Astrocyte (in vitro differentiated cells and primary cell): ENCODE measurements around the gene PAPSS2. TPM values are rescaled to one million over a fixed set of nuclear protein-coding genes. Genes with fewer than 3 reads are reported as not detected.

ENCODE experiments used
- DNase-seq: peaks from one replicate; pipeline ENCODE4 v3.0.0-alpha.2; 2010; ENCODE audit warnings: low read depth
- FAIRE-seq: peaks from 2 replicates; lab custom pipeline; 2011; peaks lifted over from hg19 to GRCh38; lab: Jason Lieb, UNC
- H2AFZ ChIP-seq: 2 replicates; pipeline ENCODE4 v1.6.0; 2012; ENCODE audit warnings: low read depth, low read length, inconsistent platforms
- H3K27ac ChIP-seq: 2 replicates; pipeline ENCODE4 v1.5.1; 2011; ENCODE audit warnings: low read depth, low read length, inconsistent platforms
- H3K27me3 ChIP-seq: 2 replicates; pipeline ENCODE4 v1.6.0; 2011; ENCODE audit warnings: low read length, inconsistent platforms; ENCODE audit not compliant: insufficient read depth
- H3K36me3 ChIP-seq: 2 replicates; pipeline ENCODE4 v1.5.1; 2011; ENCODE audit warnings: low read length, inconsistent platforms; ENCODE audit not compliant: insufficient read depth
- H3K4me1 ChIP-seq: 2 replicates; pipeline ENCODE4 v1.5.1; 2011; ENCODE audit warnings: low read length, inconsistent platforms; ENCODE audit not compliant: insufficient read depth
- H3K4me2 ChIP-seq: 2 replicates; pipeline ENCODE4 v1.6.0; 2012; ENCODE audit warnings: low read length, inconsistent platforms
- H3K4me3 ChIP-seq: 2 replicates; pipeline ENCODE4 v1.5.1; 2011; ENCODE audit warnings: low read depth, mild to moderate bottlenecking, low read length, inconsistent platforms; ENCODE audit not compliant: insufficient read depth
- H3K79me2 ChIP-seq: 2 replicates; pipeline ENCODE4 v1.6.0; 2012; ENCODE audit warnings: mild to moderate bottlenecking, low read length, inconsistent platforms; ENCODE audit not compliant: insufficient read depth
- H3K9ac ChIP-seq: 2 replicates; pipeline ENCODE4 v1.6.0; 2012; ENCODE audit warnings: mild to moderate bottlenecking, low read length, inconsistent platforms
- H3K9me3 ChIP-seq: 2 replicates; pipeline ENCODE4 v1.5.1; 2012; ENCODE audit warnings: low read depth, mild to moderate bottlenecking, low read length, inconsistent platforms; ENCODE audit not compliant: insufficient read depth
- H4K20me1 ChIP-seq: 2 replicates; pipeline ENCODE4 v1.6.0; 2012; ENCODE audit warnings: low read length, inconsistent platforms; ENCODE audit not compliant: insufficient read depth
- H3K27ac Mint-ChIP-seq: one replicate; pipeline ENCODE4 v1.8.0; 2021; ENCODE audit warnings: mild to moderate bottlenecking, mixed read lengths; ENCODE audit not compliant: unreplicated experiment
- H3K27me3 Mint-ChIP-seq: one replicate; pipeline ENCODE4 v1.8.0; 2021; ENCODE audit warnings: low read depth, mixed read lengths; ENCODE audit not compliant: unreplicated experiment
- H3K36me3 Mint-ChIP-seq: one replicate; pipeline ENCODE4 v1.8.0; 2021; ENCODE audit warnings: low read depth, mixed read lengths; ENCODE audit not compliant: unreplicated experiment
- H3K4me1 Mint-ChIP-seq: one replicate; pipeline ENCODE4 v1.8.0; 2021; ENCODE audit warnings: low read depth, mixed read lengths; ENCODE audit not compliant: unreplicated experiment
- H3K4me3 Mint-ChIP-seq: one replicate; pipeline ENCODE4 v1.8.0; 2021; ENCODE audit warnings: mild to moderate bottlenecking, moderate library complexity, mixed read lengths; ENCODE audit not compliant: unreplicated experiment
- H3K9me3 Mint-ChIP-seq: one replicate; pipeline ENCODE4 v1.8.0; 2021; ENCODE audit warnings: mild to moderate bottlenecking, mixed read lengths; ENCODE audit not compliant: unreplicated experiment
- EZH2 ChIP-seq: IDR thresholded peaks from 2 replicates; pipeline ENCODE4 v1.6.1; 2012; ENCODE audit warnings: mild to moderate bottlenecking, low read length, inconsistent platforms; ENCODE audit not compliant: insufficient read depth
- total RNA-seq: library from RNA; stranded (reverse); gene quantifications from 2 replicates; pipeline ENCODE4 v1.2.1, GENCODE V29; 2021
- TF ChIP-seq, protein P1 (sequence below): IDR thresholded peaks from 2 replicates; pipeline ENCODE4 v1.5.1; 2011; ENCODE audit warnings: low read depth, mild to moderate bottlenecking, inconsistent platforms, low read length, moderate library complexity; ENCODE audit not compliant: insufficient read depth

The PAPSS2 gene
- total RNA-seq, 1 donor from 2014 or later: 48.6 TPM

GRCh38 chr10:87706731-87707130 lies 47.1 kb downstream of the PAPSS2 start:
- H3K27ac ChIP-seq: no peak overlapping the region
- peaks cover 19% of the 10 kb centered on the region for H3K36me3 ChIP-seq
- no peak overlapping the region for H3K4me2 ChIP-seq
- H3K79me2 ChIP-seq: peaks cover 3% of the 10 kb centered on the region
- H3K9me3 Mint-ChIP-seq: no peaks in the 10 kb centered on the region
- peaks cover 2% of the 10 kb centered on the region for H3K36me3 Mint-ChIP-seq
- TF ChIP-seq, protein P1, sequence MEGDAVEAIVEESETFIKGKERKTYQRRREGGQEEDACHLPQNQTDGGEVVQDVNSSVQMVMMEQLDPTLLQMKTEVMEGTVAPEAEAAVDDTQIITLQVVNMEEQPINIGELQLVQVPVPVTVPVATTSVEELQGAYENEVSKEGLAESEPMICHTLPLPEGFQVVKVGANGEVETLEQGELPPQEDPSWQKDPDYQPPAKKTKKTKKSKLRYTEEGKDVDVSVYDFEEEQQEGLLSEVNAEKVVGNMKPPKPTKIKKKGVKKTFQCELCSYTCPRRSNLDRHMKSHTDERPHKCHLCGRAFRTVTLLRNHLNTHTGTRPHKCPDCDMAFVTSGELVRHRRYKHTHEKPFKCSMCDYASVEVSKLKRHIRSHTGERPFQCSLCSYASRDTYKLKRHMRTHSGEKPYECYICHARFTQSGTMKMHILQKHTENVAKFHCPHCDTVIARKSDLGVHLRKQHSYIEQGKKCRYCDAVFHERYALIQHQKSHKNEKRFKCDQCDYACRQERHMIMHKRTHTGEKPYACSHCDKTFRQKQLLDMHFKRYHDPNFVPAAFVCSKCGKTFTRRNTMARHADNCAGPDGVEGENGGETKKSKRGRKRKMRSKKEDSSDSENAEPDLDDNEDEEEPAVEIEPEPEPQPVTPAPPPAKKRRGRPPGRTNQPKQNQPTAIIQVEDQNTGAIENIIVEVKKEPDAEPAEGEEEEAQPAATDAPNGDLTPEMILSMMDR: no peak
- no peak overlapping the region for H3K4me3 ChIP-seq
- H3K27me3 Mint-ChIP-seq: no peaks in the 10 kb centered on the region
- H3K4me3 Mint-ChIP-seq: no peak overlapping the region
- H2AFZ ChIP-seq: no peak overlapping the region
- H3K9ac ChIP-seq: no peak overlapping the region
- FAIRE-seq (no peak), DNase-seq (peak; percentile 63)
- no peaks in the 10 kb centered on the region for H3K4me1 Mint-ChIP-seq
- no peaks in the 10 kb centered on the region for H3K9me3 ChIP-seq
- peaks cover 19% of the 10 kb centered on the region for H4K20me1 ChIP-seq
- no peaks in the 10 kb centered on the region for H3K27me3 ChIP-seq
- H3K4me1 ChIP-seq: peaks cover 3% of the 10 kb centered on the region
- H3K27ac Mint-ChIP-seq: no peak overlapping the region

DNA sequence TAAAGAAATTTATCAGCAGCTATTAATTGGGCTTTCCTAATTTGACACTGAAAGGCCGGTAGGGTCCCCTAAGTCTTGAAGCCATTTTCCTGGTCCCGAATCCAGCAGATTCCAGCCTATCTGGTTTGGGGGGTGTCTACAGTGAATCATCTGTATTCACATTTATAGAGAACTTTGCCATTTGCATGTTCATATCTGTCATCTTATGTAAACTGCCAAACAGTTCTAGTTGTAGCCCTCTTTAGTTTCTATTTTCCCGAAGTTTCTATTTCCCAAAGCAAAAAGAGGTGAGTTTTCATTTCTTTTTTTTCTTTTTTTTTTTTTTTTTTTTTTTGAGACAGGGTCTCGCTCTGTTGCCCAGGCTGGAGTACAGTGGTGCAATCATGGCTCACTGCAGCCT lies 47.6 kb downstream of the PAPSS2 start:
- no peak overlapping the region for H3K4me3 Mint-ChIP-seq
- H3K36me3 ChIP-seq: peaks cover 17% of the 10 kb centered on the region
- no peak overlapping the region for H3K27ac Mint-ChIP-seq
- H3K4me2 ChIP-seq: no peak overlapping the region
- no peaks in the 10 kb centered on the region for H3K9me3 Mint-ChIP-seq
- no peaks in the 10 kb centered on the region for H3K4me1 Mint-ChIP-seq
- H3K9me3 ChIP-seq: no peaks in the 10 kb centered on the region
- H3K4me1 ChIP-seq: peaks cover 3% of the 10 kb centered on the region
- FAIRE-seq (no peak), DNase-seq (no peak)
- peaks cover 2% of the 10 kb centered on the region for H3K36me3 Mint-ChIP-seq
- H2AFZ ChIP-seq: no peak overlapping the region
- H3K27me3 ChIP-seq: no peaks in the 10 kb centered on the region
- H3K4me3 ChIP-seq: no peak overlapping the region
- TF ChIP-seq, protein P1: no peak
- TF ChIP-seq EZH2: no peak
- H3K9ac ChIP-seq: no peak overlapping the region
- peaks cover 17% of the 10 kb centered on the region for H4K20me1 ChIP-seq
- peaks cover 3% of the 10 kb centered on the region for H3K79me2 ChIP-seq
- H3K27me3 Mint-ChIP-seq: no peaks in the 10 kb centered on the region
- no peak overlapping the region for H3K27ac ChIP-seq

- Mint-ChIP-seq H3K4me3 (no peak overlapping the region), H3K4me1 (no peaks in the 10 kb centered on the region), H3K27me3 (no peaks in the 10 kb centered on the region), H3K27ac (no peak overlapping the region), H3K9me3 (no peaks in the 10 kb centered on the region), H3K36me3 (peaks cover 16% of the 10 kb centered on the region)
- no peak for DNase-seq
- H3K9me3 ChIP-seq: no peaks in the 10 kb centered on the region
- peaks cover 52% of the 10 kb centered on the region for H3K36me3 ChIP-seq
- no peak for FAIRE-seq
- no peak overlapping the region for H3K4me2 ChIP-seq
- H3K27ac ChIP-seq: no peak overlapping the region
- no peaks in the 10 kb centered on the region for H3K27me3 ChIP-seq
- H3K4me1 ChIP-seq: no peaks in the 10 kb centered on the region
- no peak overlapping the region for H2AFZ ChIP-seq
- H3K9ac ChIP-seq: no peak overlapping the region
- peaks cover 3% of the 10 kb centered on the region for H4K20me1 ChIP-seq
- H3K79me2 ChIP-seq: no peaks in the 10 kb centered on the region
- TF ChIP-seq, protein P1: no peak
- TF ChIP-seq EZH2: no peak
- H3K4me3 ChIP-seq: no peak overlapping the region
These were observed 53.4 kb downstream of the PAPSS2 start for GRCh38 chr10:87712913-87713616.
